GM18873 (cell line): ENCODE data around the gene DDX43.
"Not testable (repeated sequence)": the region's sequence is repeated elsewhere in the genome, so short reads cannot be mapped to it uniquely, and the experiment has no call there.

Source experiments
- ATAC-seq: cut with Tn5 transposase; IDR thresholded peaks from one replicate; pipeline ENCODE4 v1.9.1; 2021; ENCODE audit warnings: mild to moderate bottlenecking, moderate library complexity, moderate number of reproducible peaks; ENCODE audit not compliant: unreplicated experiment, low FRiP score

The DDX43 gene

GRCh38 chr6:73394577-73395354 lies at the start of gene DDX43:
DDX43 (plus strand) TSS chr6:73394828; CDS start chr6:73394906, 78 bp downstream.
- no peak for ATAC-seq

GRCh38 chr6:73348550-73349204 lies 46.0 kb upstream of the DDX43 start:
- no peak for ATAC-seq

GRCh38 chr6:73349311-73349710 lies 45.3 kb upstream of the DDX43 start:
- no peak for ATAC-seq

- ATAC-seq = no peak
These were observed 40.7 kb upstream of the DDX43 start, which contains the start of gene DPPA5 for GRCh38 chr6:73353636-73354593. DPPA5 (minus strand) TSS chr6:73354276; CDS start chr6:73354225, 51 bp downstream.

GRCh38 chr6:73362358-73362757 lies 32.3 kb upstream of the DDX43 start, which contains the start of gene KHDC3L:
KHDC3L (plus strand) TSS chr6:73362658; CDS start chr6:73362730, 72 bp downstream.
- no peak for ATAC-seq

GRCh38 chr6:73362869-73363536 lies 31.6 kb upstream of the DDX43 start:
- no peak for ATAC-seq

GRCh38 chr6:73363537-73363875 lies 31.1 kb upstream of the DDX43 start:
- no peak for ATAC-seq

- ATAC-seq = no peak
These were observed 30.5 kb upstream of the DDX43 start for GRCh38 chr6:73364121-73364520.

- no peak for ATAC-seq
These were observed 30.1 kb upstream of the DDX43 start for GRCh38 chr6:73364549-73364948.

GRCh38 chr6:73367761-73368355 lies 26.8 kb upstream of the DDX43 start:
- no peak for ATAC-seq

- ATAC-seq = no peak
These were observed 26.0 kb upstream of the DDX43 start for GRCh38 chr6:73368675-73369074.

GRCh38 chr6:73369157-73369556 lies 25.5 kb upstream of the DDX43 start:
- ATAC-seq = no peak

- ATAC-seq = no peak
These were observed 25.1 kb upstream of the DDX43 start, which contains the start of gene OOEP for GRCh38 chr6:73369563-73369962. OOEP (minus strand) TSS chr6:73369897; CDS start chr6:73369792, 105 bp downstream.

GRCh38 chr6:73371984-73372383 lies 22.6 kb upstream of the DDX43 start:
- no peak for ATAC-seq

- no peak for ATAC-seq
These were observed 22.1 kb upstream of the DDX43 start for GRCh38 chr6:73372516-73372915.

- no peak for ATAC-seq
These were observed 19.4 kb upstream of the DDX43 start for GRCh38 chr6:73375216-73375615.

GRCh38 chr6:73377225-73377624 lies 17.4 kb upstream of the DDX43 start:
- ATAC-seq = no peak

- not testable (repeated sequence) for ATAC-seq
These were observed 13.1 kb upstream of the DDX43 start for GRCh38 chr6:73381531-73381930.

- no peak for ATAC-seq
These were observed 12.0 kb upstream of the DDX43 start for GRCh38 chr6:73382462-73383113.
